ENCODE results near the gene TAPT1. TPM values are rescaled to one million over a fixed set of nuclear protein-coding genes. Genes with fewer than 3 reads are reported as not detected.
A peak's percentile ranks its signal among the peaks of the same experiment; 100 is the strongest.

Gene TAPT1
- total and polyA plus RNA-seq, 2 experiments from 2014 or later, result 3.6 to 9.9 TPM

- H2AFZ ChIP-seq, result no peak overlapping the region
- DNase-seq (ENCODE audit: low spot score) (no peak), ATAC-seq (peak; percentile 59)
- peaks cover 34% of the 10 kb centered on the region for H3K4me1 ChIP-seq (ENCODE audit: insufficient read depth)
- peak overlapping the region; percentile 64 for H3K27ac Mint-ChIP-seq
- no peaks in the 10 kb centered on the region for H3K27me3 ChIP-seq (ENCODE audit: insufficient read depth)
- no peak overlapping the region for H3K4me3 ChIP-seq
- H3K79me2 ChIP-seq (replicated peaks; ENCODE audit: insufficient read depth), result no peaks in the 10 kb centered on the region
- H3K36me3 ChIP-seq (ENCODE audit: insufficient read depth), result peaks cover 5% of the 10 kb centered on the region; the same call in 1 of the 2 replicates
- H3K4me1 Mint-ChIP-seq, result peaks cover 18% of the 10 kb centered on the region
- no peak overlapping the region for H3K4me3 Mint-ChIP-seq
- H3K27ac ChIP-seq (ENCODE audit: low read depth), result 0 out of 2 replicates have a peak overlapping the region, but pooled peaks have one; percentile 4
- no peaks in the 10 kb centered on the region for H3K9me2 ChIP-seq (ENCODE audit: insufficient read depth)
- H3F3A ChIP-seq (replicated peaks; ENCODE audit: low read depth), result no peaks in the 10 kb centered on the region
- peak overlapping the region; percentile 38; the same call in 1 of the 2 replicates for H3K4me2 ChIP-seq
- no peaks in the 10 kb centered on the region for H3K9me3 Mint-ChIP-seq
- no peaks in the 10 kb centered on the region for H4K20me1 ChIP-seq (replicated peaks; ENCODE audit: insufficient read depth)
- no peaks in the 10 kb centered on the region for H3K27me3 Mint-ChIP-seq (ENCODE audit: insufficient read depth, low read depth, poor library complexity)
- no peak for TF ChIP-seq ZNF462 (CRISPR knock-in tag; IDR thresholded peaks at IDR 0.05)
- no peak for TF ChIP-seq EZH2 (IDR thresholded peaks at IDR 0.05; ENCODE audit: low read depth, unreplicated experiment)
- no peak for TF ChIP-seq EZH2phosphoT487 (IDR thresholded peaks at IDR 0.05; ENCODE audit: unreplicated experiment)
- peaks cover 18% of the 10 kb centered on the region for H3K36me3 Mint-ChIP-seq (ENCODE audit: low read depth)
These were observed 57.4 kb downstream of the TAPT1 start for GRCh38 chr4:16168710-16169388.

GRCh38 chr4:16168144-16168543 is 58.1 kb downstream of the TAPT1 start:
- no peak overlapping the region for H3K27ac Mint-ChIP-seq
- ATAC-seq (no peak), DNase-seq (ENCODE audit: low spot score) (no peak)
- no peaks in the 10 kb centered on the region for H3K27me3 Mint-ChIP-seq (ENCODE audit: insufficient read depth, low read depth, poor library complexity)
- peaks cover 18% of the 10 kb centered on the region for H3K4me1 Mint-ChIP-seq
- H3K27ac ChIP-seq (ENCODE audit: low read depth), result no peak overlapping the region
- no peak overlapping the region for H3K4me2 ChIP-seq
- peaks cover 27% of the 10 kb centered on the region for H3K4me1 ChIP-seq (ENCODE audit: insufficient read depth)
- no peaks in the 10 kb centered on the region for H4K20me1 ChIP-seq (replicated peaks; ENCODE audit: insufficient read depth)
- H3K79me2 ChIP-seq (replicated peaks; ENCODE audit: insufficient read depth), result no peaks in the 10 kb centered on the region
- H3K36me3 Mint-ChIP-seq (ENCODE audit: low read depth), result peaks cover 20% of the 10 kb centered on the region
- peaks cover 5% of the 10 kb centered on the region; the same call in 1 of the 2 replicates for H3K36me3 ChIP-seq (ENCODE audit: insufficient read depth)
- H3K9me2 ChIP-seq (ENCODE audit: insufficient read depth), result no peaks in the 10 kb centered on the region
- no peaks in the 10 kb centered on the region for H3F3A ChIP-seq (replicated peaks; ENCODE audit: low read depth)
- no peaks in the 10 kb centered on the region for H3K9me3 Mint-ChIP-seq
- no peaks in the 10 kb centered on the region for H3K27me3 ChIP-seq (ENCODE audit: insufficient read depth)
- no peak overlapping the region for H2AFZ ChIP-seq
- H3K4me3 ChIP-seq, result no peak overlapping the region
- no peak overlapping the region for H3K4me3 Mint-ChIP-seq
- TF ChIP-seq ZNF331 (CRISPR knock-in tag; IDR thresholded peaks at IDR 0.05; ENCODE audit: low read depth) (no peak), CTCF (conservative IDR thresholded peaks at IDR 0.05; ENCODE audit: low read depth in 2 of 2) (no peak), ZNF114 (CRISPR knock-in tag; IDR thresholded peaks at IDR 0.05) (no peak)

Data from GM23338 (cell line).